ENCODE measurements around the gene CCDC40. TPM values are rescaled to one million over a fixed set of nuclear protein-coding genes. Genes with fewer than 3 reads are reported as not detected.

CCDC40 gene
- total and polyA plus RNA-seq, 2 of the 13 experiments (the other 11 are each of a cell fraction or from before 2014, with no cell fraction given) = 4.1 to 5.5 TPM

DNA sequence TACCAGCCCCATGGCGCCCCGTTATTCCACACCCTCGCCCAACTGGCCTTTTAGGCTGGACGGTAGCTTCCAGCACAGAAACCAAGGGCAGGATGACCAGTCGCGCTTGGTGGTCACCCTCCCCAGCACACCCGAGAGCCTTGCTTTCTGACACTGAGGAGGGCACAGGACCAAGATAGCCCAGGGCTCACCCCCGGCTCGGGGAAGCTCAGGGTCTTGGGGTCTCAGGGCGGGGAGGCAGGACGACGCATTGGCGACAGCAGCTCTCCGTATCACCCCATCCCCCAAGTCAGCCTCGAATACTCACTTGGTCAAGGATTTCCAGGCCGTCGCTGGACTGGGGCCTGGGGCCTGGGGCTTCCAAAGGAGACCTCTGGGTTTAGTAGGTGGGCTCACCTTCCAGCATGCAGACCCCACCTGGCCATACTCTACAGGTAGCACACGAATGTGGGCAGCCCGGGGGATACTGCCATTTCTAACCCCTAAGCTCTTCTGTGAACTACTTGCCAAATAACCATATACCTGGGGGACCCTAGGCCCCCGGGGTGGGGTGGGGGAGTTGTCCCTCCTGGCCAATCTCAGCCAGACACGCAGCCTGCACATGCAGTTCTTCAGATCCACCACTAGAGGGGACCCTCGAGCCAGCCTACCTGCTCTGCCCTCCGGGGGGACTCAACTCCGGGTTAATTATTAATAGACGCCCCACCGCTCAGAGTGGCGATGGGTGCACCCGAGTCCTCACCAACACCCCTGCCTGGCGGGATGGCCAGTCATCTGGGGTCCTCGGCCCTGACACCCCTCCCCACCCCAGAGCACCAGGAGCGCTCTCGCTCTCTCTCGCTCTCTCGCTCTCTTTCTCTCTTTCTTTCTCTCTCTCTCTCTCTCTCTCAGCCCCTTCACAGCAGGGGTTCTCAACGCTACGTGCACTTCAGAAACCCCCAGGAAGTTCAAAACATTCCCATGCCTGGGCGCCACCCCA is 30.8 kb upstream of the CCDC40 start (continued):
- TF ChIP-seq, protein P1, sequence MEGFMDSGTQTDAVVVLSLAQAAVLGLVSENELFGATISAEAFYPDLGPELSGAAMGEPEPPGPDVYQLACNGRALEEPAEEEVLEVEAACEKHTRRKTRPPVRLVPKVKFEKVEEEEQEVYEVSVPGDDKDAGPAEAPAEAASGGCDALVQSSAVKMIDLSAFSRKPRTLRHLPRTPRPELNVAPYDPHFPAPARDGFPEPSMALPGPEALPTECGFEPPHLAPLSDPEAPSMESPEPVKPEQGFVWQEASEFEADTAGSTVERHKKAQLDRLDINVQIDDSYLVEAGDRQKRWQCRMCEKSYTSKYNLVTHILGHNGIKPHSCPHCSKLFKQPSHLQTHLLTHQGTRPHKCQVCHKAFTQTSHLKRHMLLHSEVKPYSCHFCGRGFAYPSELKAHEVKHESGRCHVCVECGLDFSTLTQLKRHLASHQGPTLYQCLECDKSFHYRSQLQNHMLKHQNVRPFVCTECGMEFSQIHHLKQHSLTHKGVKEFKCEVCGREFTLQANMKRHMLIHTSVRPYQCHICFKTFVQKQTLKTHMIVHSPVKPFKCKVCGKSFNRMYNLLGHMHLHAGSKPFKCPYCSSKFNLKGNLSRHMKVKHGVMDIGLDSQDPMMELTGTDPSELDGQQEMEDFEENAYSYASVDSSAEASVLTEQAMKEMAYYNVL (CRISPR knock-in tag; IDR thresholded peaks at IDR 0.05; ENCODE audit: borderline replicate concordance) = peak; percentile 92; the same call in 1 of the 2 replicates
- TF ChIP-seq ZNF383 (CRISPR knock-in tag; IDR thresholded peaks at IDR 0.05; ENCODE audit: borderline replicate concordance) (0 out of 2 replicates have a peak, but pooled peaks have one; percentile 39), TBX2 (CRISPR knock-in tag; IDR thresholded peaks at IDR 0.05; ENCODE audit: borderline replicate concordance) (peak; percentile 78), KAT2B (IDR thresholded peaks at IDR 0.05; ENCODE audit: borderline replicate concordance, low read depth, low read length) (no peak), ZNF749 (CRISPR knock-in tag; IDR thresholded peaks at IDR 0.05; ENCODE audit: borderline replicate concordance) (no peak), TBX3 (IDR thresholded peaks at IDR 0.05; ENCODE audit: borderline replicate concordance) (no peak), ZNF468 (CRISPR knock-in tag; IDR thresholded peaks at IDR 0.05) (no peak), PITX1 (CRISPR knock-in tag; IDR thresholded peaks at IDR 0.05) (peak; percentile 48; the same call in 1 of the 2 replicates), YEATS2 (CRISPR knock-in tag; IDR thresholded peaks at IDR 0.05; ENCODE audit: borderline replicate concordance) (peak; percentile 66; the same call in 1 of the 2 replicates), RNF2 (conservative IDR thresholded peaks at IDR 0.05; ENCODE audit: low read depth) (no peak), ZNF30 (CRISPR knock-in tag; IDR thresholded peaks at IDR 0.05) (no peak), ZNF207 (IDR thresholded peaks at IDR 0.05; ENCODE audit: borderline replicate concordance) (no peak)
- TF ChIP-seq, protein P2, sequence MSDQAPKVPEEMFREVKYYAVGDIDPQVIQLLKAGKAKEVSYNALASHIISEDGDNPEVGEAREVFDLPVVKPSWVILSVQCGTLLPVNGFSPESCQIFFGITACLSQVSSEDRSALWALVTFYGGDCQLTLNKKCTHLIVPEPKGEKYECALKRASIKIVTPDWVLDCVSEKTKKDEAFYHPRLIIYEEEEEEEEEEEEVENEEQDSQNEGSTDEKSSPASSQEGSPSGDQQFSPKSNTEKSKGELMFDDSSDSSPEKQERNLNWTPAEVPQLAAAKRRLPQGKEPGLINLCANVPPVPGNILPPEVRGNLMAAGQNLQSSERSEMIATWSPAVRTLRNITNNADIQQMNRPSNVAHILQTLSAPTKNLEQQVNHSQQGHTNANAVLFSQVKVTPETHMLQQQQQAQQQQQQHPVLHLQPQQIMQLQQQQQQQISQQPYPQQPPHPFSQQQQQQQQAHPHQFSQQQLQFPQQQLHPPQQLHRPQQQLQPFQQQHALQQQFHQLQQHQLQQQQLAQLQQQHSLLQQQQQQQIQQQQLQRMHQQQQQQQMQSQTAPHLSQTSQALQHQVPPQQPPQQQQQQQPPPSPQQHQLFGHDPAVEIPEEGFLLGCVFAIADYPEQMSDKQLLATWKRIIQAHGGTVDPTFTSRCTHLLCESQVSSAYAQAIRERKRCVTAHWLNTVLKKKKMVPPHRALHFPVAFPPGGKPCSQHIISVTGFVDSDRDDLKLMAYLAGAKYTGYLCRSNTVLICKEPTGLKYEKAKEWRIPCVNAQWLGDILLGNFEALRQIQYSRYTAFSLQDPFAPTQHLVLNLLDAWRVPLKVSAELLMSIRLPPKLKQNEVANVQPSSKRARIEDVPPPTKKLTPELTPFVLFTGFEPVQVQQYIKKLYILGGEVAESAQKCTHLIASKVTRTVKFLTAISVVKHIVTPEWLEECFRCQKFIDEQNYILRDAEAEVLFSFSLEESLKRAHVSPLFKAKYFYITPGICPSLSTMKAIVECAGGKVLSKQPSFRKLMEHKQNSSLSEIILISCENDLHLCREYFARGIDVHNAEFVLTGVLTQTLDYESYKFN (CRISPR knock-in tag; conservative IDR thresholded peaks at IDR 0.05) = peak; percentile 63
- TF ChIP-seq, protein P3, sequence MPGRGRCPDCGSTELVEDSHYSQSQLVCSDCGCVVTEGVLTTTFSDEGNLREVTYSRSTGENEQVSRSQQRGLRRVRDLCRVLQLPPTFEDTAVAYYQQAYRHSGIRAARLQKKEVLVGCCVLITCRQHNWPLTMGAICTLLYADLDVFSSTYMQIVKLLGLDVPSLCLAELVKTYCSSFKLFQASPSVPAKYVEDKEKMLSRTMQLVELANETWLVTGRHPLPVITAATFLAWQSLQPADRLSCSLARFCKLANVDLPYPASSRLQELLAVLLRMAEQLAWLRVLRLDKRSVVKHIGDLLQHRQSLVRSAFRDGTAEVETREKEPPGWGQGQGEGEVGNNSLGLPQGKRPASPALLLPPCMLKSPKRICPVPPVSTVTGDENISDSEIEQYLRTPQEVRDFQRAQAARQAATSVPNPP (CRISPR knock-in tag; IDR thresholded peaks at IDR 0.05) = no peak
- TF ChIP-seq, protein P4, sequence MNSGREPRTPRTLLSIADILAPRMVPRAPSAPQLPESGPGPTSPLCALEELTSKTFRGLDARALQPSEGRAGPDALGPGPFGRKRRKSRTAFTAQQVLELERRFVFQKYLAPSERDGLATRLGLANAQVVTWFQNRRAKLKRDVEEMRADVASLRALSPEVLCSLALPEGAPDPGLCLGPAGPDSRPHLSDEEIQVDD (CRISPR knock-in tag; IDR thresholded peaks at IDR 0.05; ENCODE audit: borderline replicate concordance) = no peak
- TF ChIP-seq, protein P5, sequence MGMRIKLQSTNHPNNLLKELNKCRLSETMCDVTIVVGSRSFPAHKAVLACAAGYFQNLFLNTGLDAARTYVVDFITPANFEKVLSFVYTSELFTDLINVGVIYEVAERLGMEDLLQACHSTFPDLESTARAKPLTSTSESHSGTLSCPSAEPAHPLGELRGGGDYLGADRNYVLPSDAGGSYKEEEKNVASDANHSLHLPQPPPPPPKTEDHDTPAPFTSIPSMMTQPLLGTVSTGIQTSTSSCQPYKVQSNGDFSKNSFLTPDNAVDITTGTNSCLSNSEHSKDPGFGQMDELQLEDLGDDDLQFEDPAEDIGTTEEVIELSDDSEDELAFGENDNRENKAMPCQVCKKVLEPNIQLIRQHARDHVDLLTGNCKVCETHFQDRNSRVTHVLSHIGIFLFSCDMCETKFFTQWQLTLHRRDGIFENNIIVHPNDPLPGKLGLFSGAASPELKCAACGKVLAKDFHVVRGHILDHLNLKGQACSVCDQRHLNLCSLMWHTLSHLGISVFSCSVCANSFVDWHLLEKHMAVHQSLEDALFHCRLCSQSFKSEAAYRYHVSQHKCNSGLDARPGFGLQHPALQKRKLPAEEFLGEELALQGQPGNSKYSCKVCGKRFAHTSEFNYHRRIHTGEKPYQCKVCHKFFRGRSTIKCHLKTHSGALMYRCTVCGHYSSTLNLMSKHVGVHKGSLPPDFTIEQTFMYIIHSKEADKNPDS (CRISPR knock-in tag; IDR thresholded peaks at IDR 0.05) = no peak
- TF ChIP-seq, protein P6, sequence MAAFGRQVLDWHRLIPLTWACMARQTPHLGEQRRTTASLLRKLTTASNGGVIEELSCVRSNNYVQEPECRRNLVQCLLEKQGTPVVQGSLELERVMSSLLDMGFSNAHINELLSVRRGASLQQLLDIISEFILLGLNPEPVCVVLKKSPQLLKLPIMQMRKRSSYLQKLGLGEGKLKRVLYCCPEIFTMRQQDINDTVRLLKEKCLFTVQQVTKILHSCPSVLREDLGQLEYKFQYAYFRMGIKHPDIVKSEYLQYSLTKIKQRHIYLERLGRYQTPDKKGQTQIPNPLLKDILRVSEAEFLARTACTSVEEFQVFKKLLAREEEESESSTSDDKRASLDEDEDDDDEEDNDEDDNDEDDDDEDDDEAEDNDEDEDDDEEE (CRISPR knock-in tag; IDR thresholded peaks at IDR 0.05) = peak; percentile 67
